ENCODE data around the gene NTMT2.

DNA sequence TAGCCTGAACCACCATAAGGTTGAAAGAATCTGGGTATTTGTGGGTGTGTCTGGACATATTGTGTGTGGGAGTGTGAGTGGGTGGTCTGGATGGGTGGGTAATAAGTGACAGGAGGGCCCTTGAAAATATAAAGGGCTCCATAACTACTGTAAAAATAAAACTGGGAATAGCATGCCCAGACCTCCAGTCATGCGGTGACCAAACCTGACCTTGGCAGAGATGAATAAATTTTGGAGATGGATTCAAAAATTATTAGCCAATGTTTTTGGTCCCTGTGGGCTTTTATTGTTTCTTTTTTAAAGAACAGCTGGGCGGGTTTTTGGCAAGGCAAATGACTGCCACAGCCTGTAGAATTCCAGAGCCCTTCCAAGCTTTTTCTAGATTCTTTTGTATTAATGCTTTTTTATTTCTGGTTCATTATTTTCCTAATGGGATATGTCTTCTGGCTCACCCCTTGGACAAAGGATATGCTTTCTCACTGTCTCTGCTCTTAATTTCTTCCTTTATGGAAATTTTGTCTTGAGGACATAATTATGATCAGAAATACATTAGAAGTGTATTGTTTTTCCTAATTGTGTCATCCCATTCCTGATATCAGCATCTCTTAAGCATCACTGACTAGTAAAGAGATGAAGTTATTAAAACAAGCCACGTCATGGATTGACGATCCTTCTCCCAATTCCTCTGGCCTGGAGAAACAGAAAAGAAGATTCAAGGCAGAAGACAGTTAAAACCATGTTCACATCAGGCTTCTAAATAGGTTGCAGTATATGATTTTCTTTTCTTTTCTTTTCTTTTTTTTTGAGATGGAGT is 69.5 kb downstream of the NTMT2 start:
- TF ChIP-seq, protein P1, sequence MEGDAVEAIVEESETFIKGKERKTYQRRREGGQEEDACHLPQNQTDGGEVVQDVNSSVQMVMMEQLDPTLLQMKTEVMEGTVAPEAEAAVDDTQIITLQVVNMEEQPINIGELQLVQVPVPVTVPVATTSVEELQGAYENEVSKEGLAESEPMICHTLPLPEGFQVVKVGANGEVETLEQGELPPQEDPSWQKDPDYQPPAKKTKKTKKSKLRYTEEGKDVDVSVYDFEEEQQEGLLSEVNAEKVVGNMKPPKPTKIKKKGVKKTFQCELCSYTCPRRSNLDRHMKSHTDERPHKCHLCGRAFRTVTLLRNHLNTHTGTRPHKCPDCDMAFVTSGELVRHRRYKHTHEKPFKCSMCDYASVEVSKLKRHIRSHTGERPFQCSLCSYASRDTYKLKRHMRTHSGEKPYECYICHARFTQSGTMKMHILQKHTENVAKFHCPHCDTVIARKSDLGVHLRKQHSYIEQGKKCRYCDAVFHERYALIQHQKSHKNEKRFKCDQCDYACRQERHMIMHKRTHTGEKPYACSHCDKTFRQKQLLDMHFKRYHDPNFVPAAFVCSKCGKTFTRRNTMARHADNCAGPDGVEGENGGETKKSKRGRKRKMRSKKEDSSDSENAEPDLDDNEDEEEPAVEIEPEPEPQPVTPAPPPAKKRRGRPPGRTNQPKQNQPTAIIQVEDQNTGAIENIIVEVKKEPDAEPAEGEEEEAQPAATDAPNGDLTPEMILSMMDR (IDR thresholded peaks at IDR 0.05; ENCODE audit: insufficient read depth, low read depth, low read length) = no peak
- no peak for TF ChIP-seq EZH2 (IDR thresholded peaks at IDR 0.05; ENCODE audit: insufficient read depth, low read length)
